Spleen (tissue), 11 donors: ENCODE data around the gene ADGRV1. TPM values are rescaled to one million over a fixed set of nuclear protein-coding genes. Genes with fewer than 3 reads are reported as not detected.
"Not testable (repeated sequence)": the region's sequence is repeated elsewhere in the genome, so short reads cannot be mapped to it uniquely, and the experiment has no call there.

Source experiments
- DNase-seq: peaks from one replicate; pipeline ENCODE4 v3.0.0-alpha.2; 2020
- H3K27ac ChIP-seq, 8 donors: fragments of 200-600 bp; sonication (generic) in 7 of 8; 1 replicate in 4 of 8; 2 replicates in 4 of 8; pipeline versions ENCODE4 v1.5.0 to v1.8.0; 2016 to 2021; ENCODE audit warnings: inconsistent platforms in 4 of 8, mild to moderate bottlenecking in 4 of 8, moderate library complexity in 1 of 8
- H3K27me3 ChIP-seq, 7 donors: fragments of 200-600 bp; sonication (generic) in 6 of 7; replicated peaks in 1 of 7; 1 replicate in 4 of 7; 2 replicates in 3 of 7; pipeline versions ENCODE4 v1.5.0 to v1.8.0; 2016 to 2021; ENCODE audit warnings: inconsistent platforms in 3 of 7, mild to moderate bottlenecking in 1 of 7
- H3K36me3 ChIP-seq, 6 donors: fragments of 200-600 bp; sonication (generic) in 5 of 6; 1 replicate in 4 of 6; 2 replicates in 2 of 6; pipeline versions ENCODE4 v1.5.0 to v1.8.0; 2016 to 2021; ENCODE audit warnings: inconsistent platforms in 2 of 6
- H3K4me1 ChIP-seq, 6 donors: fragments of 200-600 bp; sonication (generic) in 5 of 6; 1 replicate in 3 of 6; 2 replicates in 3 of 6; pipeline versions ENCODE4 v1.5.0 to v1.8.0; 2016 to 2021; ENCODE audit warnings: inconsistent platforms in 3 of 6
- H3K4me3 ChIP-seq, 8 donors: fragments of 200-600 bp; sonication (generic) in 7 of 8; 1 replicate in 4 of 8; 2 replicates in 4 of 8; pipeline versions ENCODE4 v1.5.0 to v1.8.0; 2016 to 2021; ENCODE audit warnings: inconsistent platforms in 4 of 8, mild to moderate bottlenecking in 4 of 8, moderate library complexity in 2 of 8
- H3K9me3 ChIP-seq, 8 donors: fragments of 200-600 bp; sonication (generic) in 7 of 8; 1 replicate in 4 of 8; 2 replicates in 4 of 8; pipeline versions ENCODE4 v1.5.0 to v1.8.0; 2016 to 2021; ENCODE audit warnings: inconsistent platforms in 4 of 8
- POLR2A ChIP-seq, 3 donors: fragments of 450-650 bp; IDR thresholded peaks; one replicate each; pipeline ENCODE4 v1.5.1; 2017; ENCODE audit warnings: antibody characterized with exemption in 3 of 3, mild to moderate bottlenecking in 1 of 3
- POLR2AphosphoS5 ChIP-seq, 3 donors: sonication (generic); formaldehyde crosslinking; IDR thresholded peaks; one replicate each; pipeline ENCODE4 v1.5.1; 2017; ENCODE audit warnings: antibody characterized with exemption in 3 of 3
- WGBS, 5 donors: extraction: QIAGEN DNeasy Blood & Tissue Kit in 3 of 5; methylation state at CpG; one replicate each; pipeline versions ENCODE4 v1.1.5 to v1.1.7; 2013 to 2018; 5-methylcytosine and 5-hydroxymethylcytosine counted together
- intact Hi-C: fragments of 100-400 bp; cut with DNase I; formaldehyde crosslinking; loops from one replicate; pipeline ENCODE4 v1.15.0; 2023; ENCODE audit warnings: low total_unique reads
- polyA plus RNA-seq, 3 donors: library from polyadenylated mRNA; stranded (reverse); fragments of 200-250 nt; gene quantifications; one replicate each; pipeline ENCODE4 v1.2.1, GENCODE V29; 2013
- total RNA-seq, 7 donors: library from RNA; depleted of rRNA in 3 of 7; stranded (reverse); fragments of >200 nt in 3 of 7; fragmentation: NEBNext Ultra II Directional in 4 of 7; extraction: Animal tissue kit (Norgen Biotek cat#: 25700) in 4 of 7; gene quantifications; one replicate each; pipeline versions ENCODE4 v1.1.0 to v1.2.1, GENCODE V29; 2016 to 2021
- TF ChIP-seq, protein P1 (sequence below), 11 experiments: fragments of 200-600 bp in 7 of 11; fragments of 450-650 bp in 4 of 11; sonication (generic) in 4 of 11; IDR thresholded peaks in 8 of 11; conservative IDR thresholded peaks in 3 of 11; 1 replicate in 7 of 11; 2 replicates in 4 of 11; pipeline versions ENCODE4 v1.4.0 to v1.8.0; 2016 to 2021; ENCODE audit warnings: antibody characterized with exemption in 11 of 11, inconsistent platforms in 4 of 11, mild to moderate bottlenecking in 1 of 11
- donor health status: healthy with polysubstance abuse.
- donor health status: DM: no; HTN: no; CAD: no; lungs with moderate emphysema.
- donor health status: DM: no; HTN: no; CAD: no.
- donor health status: Bipolar disorder and iron deficiency.
- donor health status: healthy.
- donor health status: DM: no; HTN: no; CAD: no.
- donor health status: DM: yes; HTN: yes; CAD: no.

The ADGRV1 gene
- total and polyA plus RNA-seq, 10 donors: 0.08 to 0.69 (median 0.28) TPM; not detected in 3

DNA sequence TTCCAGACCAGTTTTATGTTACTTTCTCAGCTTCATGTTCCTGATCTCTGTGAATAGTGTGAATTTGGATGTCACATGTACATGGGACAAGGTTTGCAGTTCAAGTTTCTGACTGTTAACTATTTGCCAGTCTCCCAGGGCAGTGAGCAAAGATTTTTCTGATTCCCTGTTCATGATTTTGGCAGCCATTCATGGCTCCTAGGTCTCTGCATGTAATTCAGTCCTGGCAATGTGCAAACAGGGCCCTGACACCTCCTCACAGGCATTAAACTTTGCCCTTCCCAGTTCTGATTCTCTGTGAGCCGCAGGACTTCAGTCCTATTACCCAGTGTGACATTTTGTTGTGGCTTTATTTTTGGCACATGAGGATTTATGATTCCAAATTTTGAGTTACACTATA lies 474.8 kb downstream of the ADGRV1 start:
- Histone ChIP-seq H3K27ac (no peak overlapping the region), H3K27me3 (no peaks in the 10 kb centered on the region), H3K4me3 (no peak overlapping the region), H3K36me3 (no peaks in the 10 kb centered on the region), H3K4me1 (no peaks in the 10 kb centered on the region), H3K9me3 (no peaks in the 10 kb centered on the region)
- intact Hi-C loops: no loop called here
- no peak for DNase-seq
- 85 to 96% (median 92%) methylated on average over 1 of the region's 1 CpG for WGBS, 5 donors
- TF ChIP-seq POLR2A (IDR thresholded peaks at IDR 0.05): no peak
- TF ChIP-seq, protein P1, sequence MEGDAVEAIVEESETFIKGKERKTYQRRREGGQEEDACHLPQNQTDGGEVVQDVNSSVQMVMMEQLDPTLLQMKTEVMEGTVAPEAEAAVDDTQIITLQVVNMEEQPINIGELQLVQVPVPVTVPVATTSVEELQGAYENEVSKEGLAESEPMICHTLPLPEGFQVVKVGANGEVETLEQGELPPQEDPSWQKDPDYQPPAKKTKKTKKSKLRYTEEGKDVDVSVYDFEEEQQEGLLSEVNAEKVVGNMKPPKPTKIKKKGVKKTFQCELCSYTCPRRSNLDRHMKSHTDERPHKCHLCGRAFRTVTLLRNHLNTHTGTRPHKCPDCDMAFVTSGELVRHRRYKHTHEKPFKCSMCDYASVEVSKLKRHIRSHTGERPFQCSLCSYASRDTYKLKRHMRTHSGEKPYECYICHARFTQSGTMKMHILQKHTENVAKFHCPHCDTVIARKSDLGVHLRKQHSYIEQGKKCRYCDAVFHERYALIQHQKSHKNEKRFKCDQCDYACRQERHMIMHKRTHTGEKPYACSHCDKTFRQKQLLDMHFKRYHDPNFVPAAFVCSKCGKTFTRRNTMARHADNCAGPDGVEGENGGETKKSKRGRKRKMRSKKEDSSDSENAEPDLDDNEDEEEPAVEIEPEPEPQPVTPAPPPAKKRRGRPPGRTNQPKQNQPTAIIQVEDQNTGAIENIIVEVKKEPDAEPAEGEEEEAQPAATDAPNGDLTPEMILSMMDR (IDR thresholded peaks at IDR 0.05 in 8 of 11, conservative IDR thresholded peaks at IDR 0.05 in 3 of 11): no peak
- no peak for TF ChIP-seq POLR2AphosphoS5 (IDR thresholded peaks at IDR 0.05)

DNA sequence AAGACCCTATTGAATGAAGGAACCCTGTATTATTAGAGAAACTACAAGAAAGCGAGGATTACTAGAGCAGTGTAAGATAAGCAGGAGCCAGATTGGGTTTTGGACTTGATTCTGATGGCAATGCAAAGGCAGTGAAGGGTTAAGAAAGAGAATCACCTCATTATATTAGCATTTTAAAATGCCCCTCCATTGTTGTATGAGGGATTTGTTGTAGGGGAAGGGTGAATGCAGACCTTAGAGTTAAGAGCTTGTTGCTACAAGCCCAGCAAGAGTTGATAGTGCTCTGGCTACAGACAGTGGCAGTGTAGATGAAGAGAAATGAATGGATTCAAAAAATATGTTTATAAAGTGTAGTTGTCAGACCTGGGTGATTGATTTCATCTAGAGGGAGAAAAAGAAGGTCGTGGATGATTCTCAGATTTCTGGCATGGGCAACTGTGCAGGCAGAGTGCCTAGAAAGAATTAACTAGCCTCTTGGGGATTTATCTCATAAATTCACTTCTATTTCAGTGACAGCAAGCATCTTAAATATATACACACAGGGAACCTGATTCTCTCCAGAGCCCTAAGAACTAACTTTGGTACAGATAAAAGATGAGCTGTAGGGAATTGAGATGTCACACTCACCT lies 479.7 kb downstream of the ADGRV1 start:
- DNase-seq: no peak
- Histone ChIP-seq H3K4me3 (no peak overlapping the region), H3K4me1 (no peaks in the 10 kb centered on the region), H3K9me3 (no peaks in the 10 kb centered on the region), H3K36me3 (no peaks in the 10 kb centered on the region), H3K27me3 (no peaks in the 10 kb centered on the region), H3K27ac (no peak overlapping the region)
- intact Hi-C loops: no loop called here
- TF ChIP-seq POLR2A (IDR thresholded peaks at IDR 0.05): no peak
- TF ChIP-seq POLR2AphosphoS5 (IDR thresholded peaks at IDR 0.05): no peak
- TF ChIP-seq, protein P1 (IDR thresholded peaks at IDR 0.05 in 8 of 11, conservative IDR thresholded peaks at IDR 0.05 in 3 of 11): no peak
- 60 to 78% (median 74%) methylated on average over 2 of the region's 2 CpGs for WGBS, 5 donors

DNA sequence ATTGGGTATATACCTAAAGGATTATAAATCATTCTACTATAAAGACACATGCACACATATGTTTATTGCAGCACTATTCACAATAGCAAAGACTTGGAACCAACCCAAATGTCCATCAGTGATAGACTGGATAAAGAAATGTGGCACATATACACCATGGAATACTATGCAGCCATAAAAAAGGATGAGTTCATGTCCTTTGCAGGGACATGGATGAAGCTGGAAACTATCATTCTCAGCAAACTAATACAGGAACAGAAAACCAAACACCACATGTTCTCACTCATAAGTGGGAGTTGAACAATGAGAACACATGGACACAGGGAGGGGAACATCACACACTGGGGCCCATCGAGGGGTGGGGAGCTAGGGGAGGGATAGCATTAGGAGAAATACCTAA lies 482.5 kb downstream of the ADGRV1 start:
- H3K36me3 ChIP-seq, H3K27ac ChIP-seq, intact Hi-C loops, H3K9me3 ChIP-seq, H3K4me1 ChIP-seq, DNase-seq, H3K27me3 ChIP-seq, H3K4me3 ChIP-seq: not testable (repeated sequence)
- 83 to 100% (median 92%) methylated on average over 1 of the region's 1 CpG for WGBS, 5 donors

DNA sequence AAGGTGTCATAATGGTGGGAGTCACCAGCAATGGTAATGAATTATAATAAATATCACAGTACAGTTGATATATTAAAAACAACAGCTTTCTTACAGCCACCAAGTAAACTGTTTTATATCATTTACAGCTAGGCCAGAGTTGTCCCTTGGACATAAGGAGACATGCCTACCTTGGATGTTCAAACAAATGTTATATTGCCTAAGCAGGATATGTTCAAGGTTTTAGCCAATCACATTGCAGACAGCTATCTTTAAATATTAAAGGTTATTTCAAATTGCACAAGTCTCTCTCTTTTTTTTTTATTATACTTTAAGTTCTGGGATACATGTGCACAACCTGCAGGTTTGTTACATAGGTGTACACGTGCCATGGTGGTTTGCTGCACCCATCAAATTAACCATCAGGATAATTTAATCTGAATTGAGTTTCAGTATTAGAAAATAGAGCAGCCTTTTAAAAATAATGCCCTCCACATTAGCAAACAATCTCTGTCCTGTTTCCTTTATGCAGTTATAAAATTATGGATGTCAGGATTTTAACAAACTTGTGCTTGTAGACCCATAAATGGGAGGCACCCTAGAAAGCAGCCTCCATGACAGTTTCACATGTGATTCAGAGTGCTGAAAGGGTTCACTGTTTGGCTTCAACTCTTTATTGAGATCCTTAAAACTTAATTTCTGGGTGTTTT lies 483.8 kb downstream of the ADGRV1 start:
- intact Hi-C loops: no loop called here
- Histone ChIP-seq H3K27me3 (no peaks in the 10 kb centered on the region), H3K27ac (no peak overlapping the region), H3K4me3 (no peak overlapping the region), H3K4me1 (no peaks in the 10 kb centered on the region), H3K36me3 (no peaks in the 10 kb centered on the region), H3K9me3 (peaks cover 0 to 4% (median 0%) of the 10 kb centered on the region in 8 donors)
- TF ChIP-seq POLR2AphosphoS5 (IDR thresholded peaks at IDR 0.05): no peak
- TF ChIP-seq, protein P1 (IDR thresholded peaks at IDR 0.05 in 8 of 11, conservative IDR thresholded peaks at IDR 0.05 in 3 of 11): no peak
- TF ChIP-seq POLR2A (IDR thresholded peaks at IDR 0.05): no peak
- DNase-seq: no peak
- WGBS, 5 donors: 82 to 93% (median 88%) methylated on average over 1 of the region's 1 CpG
